HCT116 (cell line): ENCODE measurements around the gene C2CD2L. TPM values are rescaled to one million over a fixed set of nuclear protein-coding genes. Genes with fewer than 3 reads are reported as not detected.

ENCODE experiments used
- ATAC-seq: fragments of 200-7000 bp; cut with Tn5 transposase; 2 replicates; pipeline ENCODE4 v1.9.1; 2020; ENCODE audit warnings: mild to moderate bottlenecking, moderate library complexity
- BruUV-seq: library from RNA; stranded (reverse); fragments of 400-500 nt; replicated peaks from 2 replicates; lab custom pipeline; 2021; lab: Mats Ljungman, UMichigan
- CTCF ChIA-PET: fragments of 300-600 bp; sonication (Branson Sonifier 250); formaldehyde crosslinking; loops from one replicate; lab custom pipeline; 2021; ENCODE audit warnings: antibody characterized with exemption; lab: Charles Lee
- POLR2A ChIA-PET: fragments of 300-600, 350-600 bp; sonication (Branson Sonifier 250); formaldehyde crosslinking; loops from one replicate; lab custom pipeline; 2021; ENCODE audit warnings: antibody characterized with exemption; lab: Charles Lee
- RAD21 ChIA-PET, 2 experiments: fragments of 300-600 bp; sonication (Branson Sonifier 250); formaldehyde crosslinking; loops; one replicate each; lab custom pipeline; 2023; ENCODE audit warnings: low total read pairs in 2 of 2; ENCODE audit not compliant: uncharacterized antibody in 2 of 2, unreplicated experiment in 2 of 2, low non-redundant PET in 1 of 2; lab: Charles Lee
- DNase-seq: peaks from one replicate; pipeline ENCODE4 v3.0.0-alpha.2; 2010; ENCODE audit warnings: low read depth, low spot score
- H2AFZ ChIP-seq: fragments of 200-600 bp; shearing (Covaris generic), sonication (generic); 2 replicates; pipeline ENCODE4 v1.6.1; 2017; ENCODE audit warnings: low read depth, mixed run types, mixed read lengths, antibody characterized with exemption, low read length; ENCODE audit not compliant: poor library complexity, severe bottlenecking
- H3K27ac ChIP-seq: 2 replicates; pipeline ENCODE4 v1.5.1; 2012; ENCODE audit warnings: low read depth, low read length
- H3K27me3 ChIP-seq: fragments of 200-600 bp; sonication (generic); 2 replicates; pipeline ENCODE4 v1.6.1; 2016; ENCODE audit warnings: mixed run types, low read length, mixed read lengths; ENCODE audit not compliant: insufficient read depth
- H3K36me3 ChIP-seq, 2 experiments: fragments of 200-500 bp in 1 of 2; fragments of 200-600 bp in 1 of 2; sonication (Bioruptor generic) in 1 of 2; sonication (generic) in 1 of 2; 2 replicates each; pipeline versions ENCODE4 v1.5.1 to v1.6.1; 2014 to 2016; ENCODE audit warnings: low read length in 2 of 2, inconsistent platforms in 1 of 2, mixed read lengths in 1 of 2, mixed run types in 1 of 2; ENCODE audit not compliant: insufficient read depth in 2 of 2, control insufficient read depth in 1 of 2
- H3K4me1 ChIP-seq, 2 experiments: fragments of 200-600 bp in 1 of 2; sonication (generic) in 1 of 2; 2 replicates each; pipeline versions ENCODE4 v1.5.1 to v1.6.1; 2012 to 2017; ENCODE audit warnings: low read length in 2 of 2, inconsistent platforms in 1 of 2, mild to moderate bottlenecking in 1 of 2, mixed read lengths in 1 of 2, mixed run types in 1 of 2, moderate library complexity in 1 of 2; ENCODE audit not compliant: insufficient read depth in 2 of 2, control insufficient read depth in 1 of 2
- H3K4me2 ChIP-seq: fragments of 200-600 bp; sonication (generic); 2 replicates; pipeline ENCODE4 v1.6.1; 2017; ENCODE audit warnings: mixed run types, low read length, mixed read lengths
- H3K4me3 ChIP-seq, 2 experiments: fragments of 200-600 bp in 1 of 2; sonication (generic) in 1 of 2; replicated peaks in 1 of 2; 2 replicates each; pipeline ENCODE4 v1.5.1; 2011 to 2016; ENCODE audit warnings: low read length in 2 of 2, control low read depth in 1 of 2, low read depth in 1 of 2, mild to moderate bottlenecking in 1 of 2, mixed read lengths in 1 of 2, mixed run types in 1 of 2
- H3K79me2 ChIP-seq: fragments of 200-600 bp; sonication (generic); 2 replicates; pipeline ENCODE4 v1.6.1; 2017; ENCODE audit warnings: mild to moderate bottlenecking, mixed run types, low read length, moderate library complexity, mixed read lengths; ENCODE audit not compliant: insufficient read depth
- H3K9ac ChIP-seq: fragments of 200-600 bp; sonication (generic); 2 replicates; pipeline ENCODE4 v1.6.1; 2016; ENCODE audit warnings: low read length, mixed read lengths
- H3K9me2 ChIP-seq: fragments of 200-600 bp; sonication (generic), shearing (Covaris generic); 2 replicates; pipeline ENCODE4 v1.6.1; 2017; ENCODE audit warnings: mixed run types, mild to moderate bottlenecking, moderate library complexity; ENCODE audit not compliant: insufficient read depth
- H3K9me3 ChIP-seq, 2 experiments: fragments of 200-500 bp in 1 of 2; fragments of 200-600 bp in 1 of 2; sonication (Bioruptor generic) in 1 of 2; sonication (generic) in 1 of 2; 2 replicates each; pipeline ENCODE4 v1.6.1; 2014 to 2017; ENCODE audit warnings: low read length in 2 of 2, mixed read lengths in 2 of 2, inconsistent platforms in 1 of 2, low read depth in 1 of 2, mild to moderate bottlenecking in 1 of 2, mixed run types in 1 of 2, moderate library complexity in 1 of 2; ENCODE audit not compliant: control insufficient read depth in 1 of 2, insufficient read depth in 1 of 2
- H4K20me1 ChIP-seq: fragments of 200-600 bp; sonication (generic), shearing (Covaris generic); 2 replicates; pipeline ENCODE4 v1.6.1; 2017; ENCODE audit warnings: mixed run types, mild to moderate bottlenecking, moderate library complexity; ENCODE audit not compliant: insufficient read depth
- EGR1 ChIP-seq: IDR thresholded peaks from 2 replicates; pipeline ENCODE4 v1.6.1; 2012; ENCODE audit warnings: low read depth
- EZH2phosphoT487 ChIP-seq: fragments of 200-600 bp; IDR thresholded peaks from 2 replicates; pipeline ENCODE4 v1.6.1; 2018; ENCODE audit warnings: antibody characterized with exemption, borderline replicate concordance
- POLR2A ChIP-seq: IDR thresholded peaks from 2 replicates; pipeline ENCODE4 v1.7.0; 2011; ENCODE audit warnings: borderline replicate concordance; ENCODE audit not compliant: insufficient read depth, insufficient read length; ENCODE audit errors: extremely low read depth
- POLR2AphosphoS5 ChIP-seq: IDR thresholded peaks from 2 replicates; pipeline ENCODE4 v1.6.1; 2011; ENCODE audit warnings: mild to moderate bottlenecking, low read depth, low read length, moderate library complexity
- RAD21 ChIP-seq: IDR thresholded peaks from 2 replicates; pipeline ENCODE4 v1.6.1; 2012; ENCODE audit warnings: low read depth, mild to moderate bottlenecking
- SIN3A ChIP-seq: IDR thresholded peaks from 2 replicates; pipeline ENCODE4 v1.6.1; 2012; ENCODE audit warnings: low read depth
- SRF ChIP-seq: IDR thresholded peaks from 2 replicates; pipeline ENCODE4 v1.6.1; 2012; ENCODE audit warnings: low read depth
- ZBTB33 ChIP-seq: IDR thresholded peaks from 2 replicates; pipeline ENCODE4 v1.6.1; 2011; ENCODE audit warnings: mild to moderate bottlenecking, low read length, moderate library complexity; ENCODE audit not compliant: insufficient replicate concordance; ENCODE audit errors: extremely low read depth
- ZNF274 ChIP-seq: fragments of 200-500 bp; sonication (Bioruptor generic); IDR thresholded peaks from 2 replicates; pipeline ENCODE4 v1.6.1; 2014; ENCODE audit warnings: mild to moderate bottlenecking, low read depth, low read length, inconsistent platforms
- intact Hi-C: fragments of 100-400 bp; cut with micrococcal nuclease; formaldehyde crosslinking; loops from 2 replicates; pipeline ENCODE4 v1.10.0; 2022
- total RNA-seq: library from RNA; stranded (reverse); gene quantifications from one replicate; pipeline ENCODE4 v1.2.1, GENCODE V29; 2021; ENCODE audit not compliant: unreplicated experiment
- TF ChIP-seq, protein P1 (sequence below), 3 experiments: fragments of 200-600 bp in 1 of 3; sonication (generic) in 1 of 3; IDR thresholded peaks in 2 of 3; conservative IDR thresholded peaks in 1 of 3; 2 replicates each; pipeline ENCODE4 v1.5.1; 2012 to 2017; ENCODE audit warnings: low read depth in 2 of 3, low read length in 2 of 3, antibody characterized with exemption in 1 of 3, borderline replicate concordance in 1 of 3, control low read depth in 1 of 3, mild to moderate bottlenecking in 1 of 3, mixed read lengths in 1 of 3, mixed run types in 1 of 3, moderate library complexity in 1 of 3; ENCODE audit not compliant: insufficient read depth in 1 of 3

Gene C2CD2L
- total RNA-seq, 1 experiment from 2014 or later = 12.4 TPM

DNA sequence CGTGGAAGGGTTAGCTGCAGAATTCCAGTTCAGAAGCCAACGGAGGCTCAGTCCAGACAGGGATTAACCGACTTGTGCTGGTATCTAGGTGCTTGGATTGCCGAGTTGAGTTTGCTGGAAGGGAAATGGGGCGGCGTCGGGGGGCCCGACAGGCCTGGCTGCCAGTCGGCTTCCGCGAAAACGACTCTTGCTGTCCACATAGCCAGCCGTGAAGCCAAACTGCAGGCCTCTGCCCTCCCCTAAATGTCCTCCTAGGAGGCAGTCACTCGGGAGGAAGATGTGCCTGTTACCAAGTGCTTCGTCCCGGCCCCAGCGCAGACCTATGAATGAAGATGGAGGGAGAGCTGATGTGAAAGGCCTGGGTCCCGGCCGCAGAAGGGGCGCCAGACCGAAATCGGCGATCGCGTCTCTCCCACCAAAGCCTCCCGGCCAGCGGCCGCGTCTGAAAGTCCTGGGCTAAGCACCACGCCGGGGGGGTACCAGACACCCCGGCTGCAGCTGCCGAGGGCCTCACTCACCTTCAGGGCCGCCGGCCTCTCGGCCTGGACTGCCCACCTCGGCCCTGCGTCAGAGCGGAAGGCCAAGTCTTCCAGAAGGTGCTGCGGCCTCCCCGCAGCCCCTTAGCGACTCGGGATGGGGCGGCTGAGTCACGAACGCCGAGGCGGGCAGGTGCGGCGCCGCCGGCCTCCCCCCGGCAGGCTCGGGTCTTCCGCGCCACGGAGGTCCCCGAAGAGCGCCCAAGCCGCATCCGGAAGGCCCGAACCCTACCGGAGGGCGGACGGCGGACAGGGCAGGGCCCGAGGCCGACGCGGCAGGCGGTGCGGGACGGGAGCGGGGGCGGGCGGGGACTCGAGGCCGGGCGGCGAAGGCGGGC lies 13.0 kb upstream of the C2CD2L start:
- peak overlapping the region; percentile 83 to 97 for H3K4me3 ChIP-seq
- no peaks in the 10 kb centered on the region for H3K9me2 ChIP-seq
- peak overlapping the region; percentile 99 for H3K9ac ChIP-seq
- H3K27ac ChIP-seq = peak overlapping the region; percentile 93
- CTCF ChIA-PET = interaction anchor here (1.1 to 2.6 kb wide), 3 partner anchors 8 to 244 kb away, joined by 3 to 20 read pairs (median 4); partner anchors contain the start of gene HMBS
- H3K9me3 ChIP-seq = no peaks in the 10 kb centered on the region
- TF ChIP-seq EZH2phosphoT487 (no peak), POLR2A (peak; percentile 57), EGR1 (no peak), ZNF274 (no peak), ZBTB33 (no peak), POLR2AphosphoS5 (peak; percentile 49), SRF (no peak), SIN3A (no peak), RAD21 (no peak)
- TF ChIP-seq, protein P1, sequence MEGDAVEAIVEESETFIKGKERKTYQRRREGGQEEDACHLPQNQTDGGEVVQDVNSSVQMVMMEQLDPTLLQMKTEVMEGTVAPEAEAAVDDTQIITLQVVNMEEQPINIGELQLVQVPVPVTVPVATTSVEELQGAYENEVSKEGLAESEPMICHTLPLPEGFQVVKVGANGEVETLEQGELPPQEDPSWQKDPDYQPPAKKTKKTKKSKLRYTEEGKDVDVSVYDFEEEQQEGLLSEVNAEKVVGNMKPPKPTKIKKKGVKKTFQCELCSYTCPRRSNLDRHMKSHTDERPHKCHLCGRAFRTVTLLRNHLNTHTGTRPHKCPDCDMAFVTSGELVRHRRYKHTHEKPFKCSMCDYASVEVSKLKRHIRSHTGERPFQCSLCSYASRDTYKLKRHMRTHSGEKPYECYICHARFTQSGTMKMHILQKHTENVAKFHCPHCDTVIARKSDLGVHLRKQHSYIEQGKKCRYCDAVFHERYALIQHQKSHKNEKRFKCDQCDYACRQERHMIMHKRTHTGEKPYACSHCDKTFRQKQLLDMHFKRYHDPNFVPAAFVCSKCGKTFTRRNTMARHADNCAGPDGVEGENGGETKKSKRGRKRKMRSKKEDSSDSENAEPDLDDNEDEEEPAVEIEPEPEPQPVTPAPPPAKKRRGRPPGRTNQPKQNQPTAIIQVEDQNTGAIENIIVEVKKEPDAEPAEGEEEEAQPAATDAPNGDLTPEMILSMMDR (IDR thresholded peaks at IDR 0.05 in 2 of 3, conservative IDR thresholded peaks at IDR 0.05 in 1 of 3; ENCODE audit: borderline replicate concordance in 1 of 3, insufficient read depth in 1 of 3, low read depth in 2 of 3, low read length in 2 of 3) = no peak
- ATAC-seq = peak; percentile 5
- peaks cover 36% of the 10 kb centered on the region for H3K79me2 ChIP-seq
- peaks cover 14 to 45% of the 10 kb centered on the region in 2 experiments for H3K36me3 ChIP-seq
- H3K4me2 ChIP-seq = peak overlapping the region; percentile 80
- DNase-seq = no peak
- H3K27me3 ChIP-seq = no peaks in the 10 kb centered on the region
- H2AFZ ChIP-seq = no peak overlapping the region
- BruUV-seq = no TSS peak
- H3K4me1 ChIP-seq = peaks cover 12 to 23% of the 10 kb centered on the region in 2 experiments
- intact Hi-C loops = no loop called here
- peaks cover 11% of the 10 kb centered on the region; the same call in 1 of the 2 replicates for H4K20me1 ChIP-seq
- POLR2A ChIA-PET = interaction anchor here (0.9 to 2.6 kb wide), 10 partner anchors 8 to 267 kb away, joined by 3 to 27 read pairs (median 4); partner anchors contain the start of genes C2CD2L, HINFP, HMBS and NLRX1
- RAD21 ChIA-PET = interaction anchor here in 1 of 2 experiments (0.6 kb wide), 1 partner anchor 33 kb away, joined by 9 read pairs; no protein-coding TSS in a partner anchor
